HEK293 (cell line): Measurements from ENCODE around the gene CACNA2D1.

Experiments used
- GLIS2 ChIP-seq: fragments of 450-650 bp; formaldehyde crosslinking; IDR thresholded peaks from 2 replicates; pipeline ENCODE4 v1.5.1; 2016; ENCODE audit warnings: missing biosample characterization, missing genetic modification characterization
- IKZF3 ChIP-seq: fragments of 450-650 bp; IDR thresholded peaks from 2 replicates; pipeline ENCODE4 v1.5.0; 2018; ENCODE audit warnings: missing biosample characterization, mild to moderate bottlenecking, missing genetic modification characterization, moderate library complexity
- REPIN1 ChIP-seq: fragments of 450-650 bp; formaldehyde crosslinking; IDR thresholded peaks from 2 replicates; pipeline ENCODE4 v1.5.1; 2017; ENCODE audit warnings: missing biosample characterization, missing genetic modification characterization, low read depth
- SP3 ChIP-seq: fragments of 450-650 bp; formaldehyde crosslinking; IDR thresholded peaks from 2 replicates; pipeline ENCODE4 v1.5.1; 2016; ENCODE audit warnings: missing biosample characterization, missing genetic modification characterization
- YY1 ChIP-seq: fragments of 450-650 bp; formaldehyde crosslinking; IDR thresholded peaks from 2 replicates; pipeline ENCODE4 v1.5.1; 2018; ENCODE audit warnings: missing biosample characterization, missing genetic modification characterization
- ZBTB11 ChIP-seq: fragments of 450-650 bp; formaldehyde crosslinking; conservative IDR thresholded peaks from 2 replicates; pipeline ENCODE4 v1.5.1; 2016; ENCODE audit warnings: low read depth, missing biosample characterization, missing genetic modification characterization
- ZNF174 ChIP-seq: fragments of 450-650 bp; formaldehyde crosslinking; IDR thresholded peaks from 2 replicates; pipeline ENCODE4 v1.5.0; 2017; ENCODE audit warnings: missing biosample characterization, mild to moderate bottlenecking, missing genetic modification characterization
- ZNF175 ChIP-seq: fragments of 450-650 bp; formaldehyde crosslinking; IDR thresholded peaks from 2 replicates; pipeline ENCODE4 v1.5.1; 2016; ENCODE audit warnings: missing biosample characterization, missing genetic modification characterization
- ZNF274 ChIP-seq, 2 experiments: fragments of 200-500 bp in 1 of 2; fragments of 450-650 bp in 1 of 2; sonication (Bioruptor generic) in 1 of 2; formaldehyde crosslinking in 1 of 2; IDR thresholded peaks; 2 replicates each; pipeline versions ENCODE4 v1.5.1 to v1.6.1; 2014 to 2016; ENCODE audit warnings: borderline replicate concordance in 1 of 2, inconsistent platforms in 1 of 2, low read length in 1 of 2, missing biosample characterization in 1 of 2, missing genetic modification characterization in 1 of 2
- ZNF510 ChIP-seq: fragments of 450-650 bp; formaldehyde crosslinking; IDR thresholded peaks from 2 replicates; pipeline ENCODE4 v1.5.1; 2018; ENCODE audit warnings: mild to moderate bottlenecking, missing genetic modification characterization, missing biosample characterization; ENCODE audit not compliant: insufficient replicate concordance
- ZNF530 ChIP-seq: fragments of 450-650 bp; formaldehyde crosslinking; IDR thresholded peaks from 2 replicates; pipeline ENCODE4 v1.5.1; 2016; ENCODE audit warnings: low read depth, missing biosample characterization, missing genetic modification characterization
- TF ChIP-seq, protein P1 (sequence below): fragments of 450-650 bp; formaldehyde crosslinking; IDR thresholded peaks from 2 replicates; pipeline ENCODE4 v1.5.1; 2016; ENCODE audit warnings: missing biosample characterization, missing genetic modification characterization
- TF ChIP-seq, protein P2 (sequence below): fragments of 450-650 bp; formaldehyde crosslinking; IDR thresholded peaks from 2 replicates; pipeline ENCODE4 v1.5.1; 2016; ENCODE audit warnings: missing biosample characterization, missing genetic modification characterization
- TF ChIP-seq, protein P3 (sequence below): fragments of 450-650 bp; formaldehyde crosslinking; IDR thresholded peaks from 2 replicates; pipeline ENCODE4 v1.5.1; 2017; ENCODE audit warnings: missing biosample characterization, missing genetic modification characterization

- no peak for TF ChIP-seq ZNF274 (IDR thresholded peaks at IDR 0.05; ENCODE audit: low read length)
- no peak for TF ChIP-seq ZNF274 (tag by site-specific recombination; IDR thresholded peaks at IDR 0.05; ENCODE audit: borderline replicate concordance)
- TF ChIP-seq, protein P1, sequence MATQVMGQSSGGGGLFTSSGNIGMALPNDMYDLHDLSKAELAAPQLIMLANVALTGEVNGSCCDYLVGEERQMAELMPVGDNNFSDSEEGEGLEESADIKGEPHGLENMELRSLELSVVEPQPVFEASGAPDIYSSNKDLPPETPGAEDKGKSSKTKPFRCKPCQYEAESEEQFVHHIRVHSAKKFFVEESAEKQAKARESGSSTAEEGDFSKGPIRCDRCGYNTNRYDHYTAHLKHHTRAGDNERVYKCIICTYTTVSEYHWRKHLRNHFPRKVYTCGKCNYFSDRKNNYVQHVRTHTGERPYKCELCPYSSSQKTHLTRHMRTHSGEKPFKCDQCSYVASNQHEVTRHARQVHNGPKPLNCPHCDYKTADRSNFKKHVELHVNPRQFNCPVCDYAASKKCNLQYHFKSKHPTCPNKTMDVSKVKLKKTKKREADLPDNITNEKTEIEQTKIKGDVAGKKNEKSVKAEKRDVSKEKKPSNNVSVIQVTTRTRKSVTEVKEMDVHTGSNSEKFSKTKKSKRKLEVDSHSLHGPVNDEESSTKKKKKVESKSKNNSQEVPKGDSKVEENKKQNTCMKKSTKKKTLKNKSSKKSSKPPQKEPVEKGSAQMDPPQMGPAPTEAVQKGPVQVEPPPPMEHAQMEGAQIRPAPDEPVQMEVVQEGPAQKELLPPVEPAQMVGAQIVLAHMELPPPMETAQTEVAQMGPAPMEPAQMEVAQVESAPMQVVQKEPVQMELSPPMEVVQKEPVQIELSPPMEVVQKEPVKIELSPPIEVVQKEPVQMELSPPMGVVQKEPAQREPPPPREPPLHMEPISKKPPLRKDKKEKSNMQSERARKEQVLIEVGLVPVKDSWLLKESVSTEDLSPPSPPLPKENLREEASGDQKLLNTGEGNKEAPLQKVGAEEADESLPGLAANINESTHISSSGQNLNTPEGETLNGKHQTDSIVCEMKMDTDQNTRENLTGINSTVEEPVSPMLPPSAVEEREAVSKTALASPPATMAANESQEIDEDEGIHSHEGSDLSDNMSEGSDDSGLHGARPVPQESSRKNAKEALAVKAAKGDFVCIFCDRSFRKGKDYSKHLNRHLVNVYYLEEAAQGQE (tag by site-specific recombination), result no peak
- no peak for TF ChIP-seq ZNF175 (tag by site-specific recombination)
- TF ChIP-seq, protein P2, sequence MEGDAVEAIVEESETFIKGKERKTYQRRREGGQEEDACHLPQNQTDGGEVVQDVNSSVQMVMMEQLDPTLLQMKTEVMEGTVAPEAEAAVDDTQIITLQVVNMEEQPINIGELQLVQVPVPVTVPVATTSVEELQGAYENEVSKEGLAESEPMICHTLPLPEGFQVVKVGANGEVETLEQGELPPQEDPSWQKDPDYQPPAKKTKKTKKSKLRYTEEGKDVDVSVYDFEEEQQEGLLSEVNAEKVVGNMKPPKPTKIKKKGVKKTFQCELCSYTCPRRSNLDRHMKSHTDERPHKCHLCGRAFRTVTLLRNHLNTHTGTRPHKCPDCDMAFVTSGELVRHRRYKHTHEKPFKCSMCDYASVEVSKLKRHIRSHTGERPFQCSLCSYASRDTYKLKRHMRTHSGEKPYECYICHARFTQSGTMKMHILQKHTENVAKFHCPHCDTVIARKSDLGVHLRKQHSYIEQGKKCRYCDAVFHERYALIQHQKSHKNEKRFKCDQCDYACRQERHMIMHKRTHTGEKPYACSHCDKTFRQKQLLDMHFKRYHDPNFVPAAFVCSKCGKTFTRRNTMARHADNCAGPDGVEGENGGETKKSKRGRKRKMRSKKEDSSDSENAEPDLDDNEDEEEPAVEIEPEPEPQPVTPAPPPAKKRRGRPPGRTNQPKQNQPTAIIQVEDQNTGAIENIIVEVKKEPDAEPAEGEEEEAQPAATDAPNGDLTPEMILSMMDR (tag by site-specific recombination), result no peak
- TF ChIP-seq IKZF3 (tag by site-specific recombination), result no peak
- TF ChIP-seq, protein P3, sequence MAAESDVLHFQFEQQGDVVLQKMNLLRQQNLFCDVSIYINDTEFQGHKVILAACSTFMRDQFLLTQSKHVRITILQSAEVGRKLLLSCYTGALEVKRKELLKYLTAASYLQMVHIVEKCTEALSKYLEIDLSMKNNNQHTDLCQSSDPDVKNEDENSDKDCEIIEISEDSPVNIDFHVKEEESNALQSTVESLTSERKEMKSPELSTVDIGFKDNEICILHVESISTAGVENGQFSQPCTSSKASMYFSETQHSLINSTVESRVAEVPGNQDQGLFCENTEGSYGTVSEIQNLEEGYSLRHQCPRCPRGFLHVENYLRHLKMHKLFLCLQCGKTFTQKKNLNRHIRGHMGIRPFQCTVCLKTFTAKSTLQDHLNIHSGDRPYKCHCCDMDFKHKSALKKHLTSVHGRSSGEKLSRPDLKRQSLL (tag by site-specific recombination), result no peak
- TF ChIP-seq ZNF530 (tag by site-specific recombination), result no peak
- TF ChIP-seq ZBTB11 (tag by site-specific recombination), result no peak
- TF ChIP-seq SP3 (tag by site-specific recombination), result no peak
- TF ChIP-seq ZNF174 (tag by site-specific recombination), result no peak
- no peak for TF ChIP-seq GLIS2 (tag by site-specific recombination)
- TF ChIP-seq ZNF510 (tag by site-specific recombination), result no peak
- no peak for TF ChIP-seq YY1 (tag by site-specific recombination)
- no peak for TF ChIP-seq REPIN1 (tag by site-specific recombination)
These were observed 118.2 kb downstream of the CACNA2D1 start for GRCh38 chr7:82325416-82325815.
